KMS-11 (cell line): Measurements from ENCODE around the gene LINC01488.

Experiments used
- H2AFZ ChIP-seq: fragments of 200-600 bp; sonication (generic); 2 replicates; pipeline ENCODE4 v1.6.1; 2016; ENCODE audit warnings: antibody characterized with exemption, mixed run types, low read depth
- H3K27ac ChIP-seq: fragments of 200-600 bp; sonication (generic); 2 replicates; pipeline ENCODE4 v1.6.1; 2016; ENCODE audit warnings: mild to moderate bottlenecking, mixed run types
- H3K27me3 ChIP-seq: fragments of 200-600 bp; sonication (generic); 2 replicates; pipeline ENCODE4 v1.6.1; 2017; ENCODE audit warnings: mild to moderate bottlenecking, low read depth, mixed run types, moderate library complexity; ENCODE audit not compliant: insufficient read depth
- H3K36me3 ChIP-seq: fragments of 200-600 bp; sonication (generic); 2 replicates; pipeline ENCODE4 v1.6.1; 2017; ENCODE audit warnings: mild to moderate bottlenecking, mixed run types; ENCODE audit not compliant: insufficient read depth
- H3K4me1 ChIP-seq: fragments of 200-600 bp; sonication (generic); 2 replicates; pipeline ENCODE4 v1.6.1; 2016; ENCODE audit warnings: mild to moderate bottlenecking, low read depth, mixed run types; ENCODE audit not compliant: poor library complexity, severe bottlenecking
- H3K4me2 ChIP-seq: fragments of 200-600 bp; sonication (generic); 2 replicates; pipeline ENCODE4 v1.7.0; 2016; ENCODE audit warnings: mild to moderate bottlenecking, mixed run types
- H3K4me3 ChIP-seq: fragments of 200-600 bp; sonication (generic); IDR thresholded peaks from 2 replicates; pipeline ENCODE4 v1.6.1; 2017; ENCODE audit warnings: low read depth, low read length, mixed read lengths; ENCODE audit not compliant: insufficient read depth
- H3K79me2 ChIP-seq: fragments of 200-600 bp; sonication (generic); 2 replicates; pipeline ENCODE4 v1.6.1; 2016; ENCODE audit warnings: low read depth, mixed run types; ENCODE audit not compliant: insufficient read depth
- H3K9ac ChIP-seq: fragments of 200-600 bp; sonication (generic); 2 replicates; pipeline ENCODE4 v1.6.1; 2016; ENCODE audit warnings: mild to moderate bottlenecking, mixed run types
- H4K20me1 ChIP-seq: fragments of 200-600 bp; sonication (generic); 2 replicates; pipeline ENCODE4 v1.6.1; 2016; ENCODE audit warnings: mild to moderate bottlenecking, mixed run types; ENCODE audit not compliant: insufficient read depth
- CTCF ChIP-seq: fragments of 200-600 bp; sonication (generic); conservative IDR thresholded peaks from 2 replicates; pipeline ENCODE4 v1.6.1; 2017; ENCODE audit warnings: low read depth, mild to moderate bottlenecking, antibody characterized with exemption, low read length, moderate library complexity, mixed read lengths

The LINC01488 gene

DNA sequence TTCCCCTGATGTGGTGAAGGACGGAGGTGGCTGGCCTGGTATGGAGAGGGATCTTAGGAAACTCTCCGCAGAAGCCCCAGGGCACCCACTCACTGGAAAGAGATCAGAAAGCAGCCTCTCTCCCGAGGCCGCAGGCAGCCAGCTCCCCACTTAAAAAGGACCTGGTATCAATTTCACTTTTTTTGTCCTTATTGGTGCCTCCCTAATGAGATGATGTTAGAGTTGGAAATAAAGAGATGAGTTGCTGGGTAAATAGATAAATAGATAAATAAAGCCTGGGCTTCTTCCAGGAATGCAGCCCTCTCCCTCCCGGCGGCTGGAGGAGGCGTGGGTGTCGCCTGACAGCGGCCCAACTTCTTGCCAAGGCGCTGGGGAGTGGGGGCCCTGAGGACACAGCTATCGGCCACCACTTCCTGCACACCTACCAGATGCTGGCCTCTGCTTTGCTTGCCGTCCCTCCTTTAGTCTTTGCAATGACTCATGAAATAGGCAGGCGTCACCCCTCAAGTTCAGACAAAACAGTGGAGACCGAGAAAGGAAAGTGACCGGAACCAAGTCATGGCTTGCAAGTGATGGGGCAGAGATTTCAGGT lies 42.9 kb downstream of the LINC01488 start:
- no peaks in the 10 kb centered on the region for H3K36me3 ChIP-seq
- no peak overlapping the region for H3K9ac ChIP-seq
- H3K4me1 ChIP-seq, result no peaks in the 10 kb centered on the region
- no peak for TF ChIP-seq CTCF
- H2AFZ ChIP-seq, result no peak overlapping the region
- no peaks in the 10 kb centered on the region; the same call in 1 of the 2 replicates for H3K27me3 ChIP-seq
- no peak overlapping the region for H3K4me2 ChIP-seq
- H3K79me2 ChIP-seq, result no peaks in the 10 kb centered on the region
- H3K27ac ChIP-seq, result no peak overlapping the region
- no peaks in the 10 kb centered on the region for H4K20me1 ChIP-seq
- H3K4me3 ChIP-seq, result no peak overlapping the region

DNA sequence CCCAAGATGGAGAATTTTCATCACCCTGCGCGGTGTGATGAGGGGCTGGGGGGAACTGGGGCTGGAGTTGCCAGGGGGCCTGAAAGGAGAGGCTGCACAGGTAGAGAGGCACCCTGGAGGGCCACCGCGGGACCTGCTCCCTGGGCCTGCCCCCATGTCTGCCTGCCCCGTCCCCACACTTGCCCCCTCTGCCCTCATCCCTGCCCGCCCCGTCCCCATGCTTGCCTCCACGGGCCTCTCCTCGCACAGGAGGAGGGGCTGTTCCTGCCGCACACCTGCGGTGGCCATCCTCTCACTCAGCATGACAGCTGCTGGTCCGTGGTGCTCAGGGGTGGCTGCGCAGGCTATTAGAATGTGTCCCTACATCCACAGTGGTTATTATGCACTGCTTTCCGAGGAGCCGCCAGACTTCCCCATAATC lies 43.5 kb downstream of the LINC01488 start:
- Histone ChIP-seq H3K4me3 (no peak overlapping the region), H3K27ac (no peak overlapping the region), H3K4me1 (no peaks in the 10 kb centered on the region), H3K4me2 (no peak overlapping the region), H2AFZ (no peak overlapping the region), H3K9ac (no peak overlapping the region), H3K36me3 (no peaks in the 10 kb centered on the region), H4K20me1 (no peaks in the 10 kb centered on the region), H3K27me3 (no peaks in the 10 kb centered on the region; the same call in 1 of the 2 replicates), H3K79me2 (no peaks in the 10 kb centered on the region)
- TF ChIP-seq CTCF, result no peak

DNA sequence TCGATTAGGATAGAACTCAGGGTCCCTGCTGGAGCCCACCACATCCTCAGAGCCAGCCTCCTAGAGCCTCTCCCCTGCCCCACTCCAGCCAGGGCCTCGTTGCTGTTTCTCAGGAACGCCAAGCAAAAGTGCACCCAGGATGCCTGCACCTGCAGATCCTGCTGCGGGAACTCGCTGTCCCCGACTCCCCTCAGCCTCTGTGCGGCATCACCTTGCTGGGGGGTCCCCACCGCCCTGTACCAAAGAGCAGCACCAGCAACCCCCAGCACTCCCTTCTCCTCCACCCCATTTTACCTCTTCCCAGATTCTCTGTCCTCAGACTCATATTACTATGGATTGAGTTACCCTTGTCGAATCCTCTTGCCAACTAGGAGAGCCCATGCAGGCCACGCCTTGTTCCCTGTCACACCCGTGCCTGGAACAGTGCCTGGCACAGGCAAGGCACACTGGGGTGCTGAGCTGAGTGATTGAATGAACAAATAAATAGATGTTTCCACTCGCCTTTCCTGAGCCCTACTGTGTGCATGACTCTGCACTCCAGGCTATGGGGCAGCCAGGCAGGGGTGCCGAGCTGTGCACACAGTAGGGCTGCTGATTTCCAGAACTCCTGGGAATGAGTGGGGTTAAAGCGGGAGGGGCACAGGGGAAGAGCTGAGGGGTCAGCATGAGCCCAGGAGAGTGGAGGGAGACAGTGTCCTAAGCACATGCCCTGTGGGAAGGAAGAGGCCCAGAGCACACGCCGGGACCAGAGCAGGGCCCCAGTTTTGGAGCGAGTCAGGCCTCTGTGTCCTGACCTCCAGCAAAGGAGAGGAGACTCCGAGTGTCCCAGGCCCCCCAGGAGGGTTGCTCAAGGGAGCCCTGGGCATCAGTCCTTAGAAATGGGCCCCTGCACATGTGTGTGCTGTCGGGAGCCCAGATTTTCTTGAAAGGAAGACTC lies 44.3 kb downstream of the LINC01488 start:
- H4K20me1 ChIP-seq, result no peaks in the 10 kb centered on the region
- H3K79me2 ChIP-seq, result no peaks in the 10 kb centered on the region
- H3K4me2 ChIP-seq, result no peak overlapping the region
- H3K4me3 ChIP-seq, result no peak overlapping the region
- H3K9ac ChIP-seq, result no peak overlapping the region
- no peak overlapping the region for H2AFZ ChIP-seq
- H3K27me3 ChIP-seq, result no peaks in the 10 kb centered on the region; the same call in 1 of the 2 replicates
- H3K4me1 ChIP-seq, result no peaks in the 10 kb centered on the region
- no peak for TF ChIP-seq CTCF
- H3K27ac ChIP-seq, result no peak overlapping the region
- H3K36me3 ChIP-seq, result no peaks in the 10 kb centered on the region

- H3K27me3 ChIP-seq, result no peaks in the 10 kb centered on the region; the same call in 1 of the 2 replicates
- no peaks in the 10 kb centered on the region for H3K4me1 ChIP-seq
- no peak overlapping the region for H3K27ac ChIP-seq
- no peaks in the 10 kb centered on the region for H4K20me1 ChIP-seq
- H3K79me2 ChIP-seq, result no peaks in the 10 kb centered on the region
- H3K4me2 ChIP-seq, result no peak overlapping the region
- H3K4me3 ChIP-seq, result no peak overlapping the region
- H3K36me3 ChIP-seq, result no peaks in the 10 kb centered on the region
- TF ChIP-seq CTCF, result no peak
- no peak overlapping the region for H2AFZ ChIP-seq
- H3K9ac ChIP-seq, result no peak overlapping the region
Measured at GRCh38 chr11:69526453-69526810, 45.0 kb downstream of the LINC01488 start.
